Ramos (cell line): Measurements from ENCODE around the gene PDE8B.

Experiments used
- in situ Hi-C: fragments of 300-500 bp; cut with MboI; formaldehyde crosslinking; loops from one replicate; pipeline ENCODE4 v1.14.3; 2022; ENCODE audit warnings: low sequenced_read_pairs; ENCODE audit not compliant: unreplicated experiment

PDE8B gene

DNA sequence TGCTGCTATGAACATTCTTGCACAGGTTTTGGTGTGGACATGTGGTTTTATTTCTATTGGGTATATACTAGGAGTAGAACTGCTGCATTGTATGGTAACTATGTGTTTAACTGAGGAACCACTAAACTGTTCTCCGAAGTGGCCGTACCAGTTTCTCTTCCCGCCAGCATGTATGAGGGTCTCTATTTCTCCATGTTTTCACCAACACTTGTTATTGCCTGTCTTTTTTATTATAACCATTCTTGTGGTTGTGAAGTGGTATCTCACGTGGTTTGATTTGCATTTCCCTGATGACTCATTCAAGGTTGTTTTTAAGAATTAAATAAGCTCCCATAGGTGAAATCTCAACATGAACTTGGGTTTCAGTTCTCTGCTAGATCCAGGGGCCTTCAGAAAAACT, 19.4 kb downstream of the PDE8B start:
- in situ Hi-C loops = no loop called here

DNA sequence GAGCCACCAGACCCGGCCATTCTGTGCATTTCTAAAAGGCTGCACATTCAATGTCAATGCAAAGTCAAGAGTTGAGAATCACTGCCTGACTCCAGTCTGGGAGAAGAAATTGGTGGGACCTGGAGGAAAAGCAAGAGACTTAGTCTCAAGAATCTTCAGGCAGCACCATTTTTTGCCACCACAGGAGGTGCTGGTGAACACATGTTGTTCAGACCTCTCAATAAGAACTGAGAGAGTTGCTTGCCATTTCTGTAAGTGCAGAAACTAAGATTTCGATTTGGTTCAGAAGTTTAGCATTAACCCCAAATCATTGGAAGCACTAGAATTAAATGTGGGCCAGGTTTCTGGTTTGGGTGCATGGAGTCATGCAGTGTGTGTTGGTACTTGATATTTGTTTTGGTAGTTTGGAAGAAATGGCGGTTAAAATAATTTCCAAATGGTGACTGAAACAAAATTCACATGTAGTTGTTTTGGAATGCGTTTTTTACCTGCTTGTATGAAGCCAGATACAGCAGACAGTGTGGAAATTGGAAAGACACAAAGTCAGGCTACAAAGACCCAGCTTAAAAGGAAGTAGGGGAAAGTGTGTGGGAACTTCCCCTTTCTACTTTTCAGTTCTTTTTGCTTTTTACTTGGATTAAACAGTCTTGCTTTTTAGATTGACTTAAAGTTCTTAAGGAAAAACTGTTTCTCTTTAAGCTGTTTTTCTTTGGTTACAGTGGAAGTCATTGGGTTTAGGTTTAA, 20.4 kb downstream of the PDE8B start:
- in situ Hi-C loops = no loop called here

DNA sequence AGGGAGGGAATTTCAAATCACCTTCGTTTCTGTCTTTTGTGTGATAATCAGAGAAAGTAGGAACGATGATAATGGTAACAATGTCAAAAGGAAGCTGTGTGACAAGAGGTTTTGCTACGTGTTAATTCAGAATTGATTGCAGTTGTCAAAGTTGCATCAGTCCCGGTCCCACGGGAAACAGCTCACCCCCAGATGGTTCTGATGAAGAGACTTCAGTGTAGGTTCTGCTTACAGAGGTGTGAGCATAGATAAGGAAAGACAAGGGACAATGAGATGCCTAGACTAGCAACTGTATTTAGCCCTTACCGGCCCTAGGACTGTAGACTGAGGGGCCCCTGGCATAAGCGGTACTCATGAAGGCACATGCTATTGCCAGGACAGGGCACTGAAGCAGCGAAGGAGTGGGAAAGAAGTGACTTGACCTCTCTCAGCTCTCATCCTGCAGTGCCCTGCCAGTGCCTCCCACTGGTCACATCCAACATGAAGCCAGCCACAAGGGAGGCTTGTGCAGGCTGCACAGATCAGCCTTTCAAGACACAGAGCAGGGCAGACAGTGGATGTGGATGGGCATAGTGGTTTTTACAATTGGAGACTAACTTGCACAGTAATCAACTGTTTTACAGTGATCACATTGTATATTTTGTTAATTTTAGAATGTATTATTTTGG, 21.1 kb downstream of the PDE8B start:
- in situ Hi-C loops = no loop called here

DNA sequence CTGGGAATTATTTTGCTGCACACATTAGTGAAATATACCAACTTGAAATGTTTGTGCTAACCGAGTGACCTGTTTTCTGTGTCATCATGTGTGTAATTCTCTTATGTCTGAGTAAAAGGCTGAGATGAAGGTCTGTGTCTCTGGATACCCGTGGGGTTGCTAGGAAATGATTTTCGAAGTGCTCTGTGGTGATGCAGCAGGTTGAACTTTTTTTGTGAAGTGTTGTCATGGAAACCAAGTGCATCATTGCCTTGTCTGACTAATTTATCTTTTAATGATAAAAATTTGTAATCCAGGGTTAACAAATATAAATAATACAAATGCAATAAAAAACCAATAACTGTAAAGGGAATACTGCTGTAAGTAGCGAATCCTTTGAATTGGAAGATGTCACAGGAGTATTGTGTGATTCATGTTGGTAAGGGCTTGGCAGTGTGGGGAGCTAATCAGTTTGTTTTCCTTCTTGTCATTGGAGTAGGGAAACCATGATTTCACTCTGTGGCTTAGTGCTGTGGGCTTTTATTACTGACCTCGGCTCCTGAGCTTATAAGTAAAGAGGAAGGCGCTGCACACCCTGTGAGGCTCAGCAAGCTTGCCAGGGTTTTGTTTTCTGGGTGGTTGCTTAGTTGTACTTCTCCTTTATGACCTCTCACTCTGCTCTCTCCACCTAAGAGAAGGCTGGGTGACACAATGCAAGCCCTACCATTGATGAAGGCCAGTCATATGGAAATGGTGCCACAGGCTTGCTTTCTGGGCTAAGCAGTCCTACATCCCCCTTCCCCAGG, 22.3 kb downstream of the PDE8B start:
- in situ Hi-C loops = no loop called here

DNA sequence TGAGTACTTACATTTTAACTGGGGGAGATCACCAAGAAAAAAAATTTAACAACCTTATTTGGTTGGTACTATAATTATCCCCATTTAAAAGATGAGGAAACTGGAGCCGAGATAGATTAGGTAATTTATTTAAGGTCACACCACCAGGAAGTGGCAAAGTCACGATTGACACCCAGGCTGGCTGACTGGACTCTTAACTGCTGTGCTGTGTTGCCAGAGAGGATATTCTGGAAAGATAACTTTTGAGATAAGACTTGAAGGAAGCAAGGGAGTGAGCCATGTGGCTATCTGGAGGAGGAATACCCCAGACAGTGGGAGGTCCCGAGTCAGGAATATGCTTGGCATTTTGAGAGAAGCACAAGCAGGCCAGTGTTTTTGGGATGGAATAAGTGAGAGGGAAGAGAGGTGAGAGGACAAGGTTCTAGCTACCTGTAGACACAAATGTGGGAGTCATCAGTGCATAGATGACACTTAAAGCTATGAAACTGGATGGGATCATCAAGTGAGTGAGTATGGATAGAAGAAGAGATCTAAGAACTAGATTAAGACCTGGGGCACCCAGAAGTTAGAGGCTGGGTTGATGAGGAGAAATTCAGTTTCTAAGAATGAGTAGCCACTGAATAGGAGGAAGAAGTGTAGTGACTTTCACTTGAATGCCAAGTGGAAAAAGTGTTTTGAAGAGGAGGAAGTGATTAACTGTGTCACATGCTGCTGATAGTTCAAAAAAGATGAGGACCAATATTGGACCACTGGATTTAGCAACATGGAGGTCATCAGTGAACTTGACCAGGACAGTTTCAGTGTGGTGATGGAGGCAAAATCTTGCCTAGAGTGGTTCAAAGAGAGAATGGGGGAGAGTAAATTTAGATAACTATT, 25.6 kb downstream of the PDE8B start:
- in situ Hi-C loops = no loop called here

DNA sequence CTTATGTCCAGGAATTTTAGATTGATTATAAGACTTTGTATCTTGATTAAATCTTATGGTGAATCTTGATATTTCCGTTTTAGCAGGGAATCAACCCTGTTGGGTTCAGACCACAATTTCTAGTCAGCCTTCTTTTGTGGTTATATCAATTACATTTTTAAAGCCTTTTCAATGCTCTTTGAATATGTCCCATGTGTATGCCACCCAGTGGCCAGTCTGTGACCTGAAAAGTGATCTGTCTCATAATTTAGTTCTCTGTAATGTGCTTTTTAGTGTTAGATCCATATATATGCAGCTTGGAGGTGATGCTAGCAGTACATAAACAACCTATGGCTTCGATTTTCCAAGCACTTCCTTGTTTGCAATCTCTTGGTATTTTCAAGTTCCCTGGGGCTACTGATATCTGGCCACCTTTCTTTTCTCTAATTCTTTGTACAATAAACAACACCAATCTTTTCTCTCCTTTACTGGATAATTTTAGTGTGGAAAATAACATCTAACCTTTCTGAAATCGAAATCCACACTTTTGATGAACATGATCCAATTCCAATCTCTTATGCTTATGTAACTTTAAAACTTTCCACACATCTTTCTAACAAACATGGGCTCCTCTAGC, 28.8 kb downstream of the PDE8B start:
- in situ Hi-C loops = no loop called here

DNA sequence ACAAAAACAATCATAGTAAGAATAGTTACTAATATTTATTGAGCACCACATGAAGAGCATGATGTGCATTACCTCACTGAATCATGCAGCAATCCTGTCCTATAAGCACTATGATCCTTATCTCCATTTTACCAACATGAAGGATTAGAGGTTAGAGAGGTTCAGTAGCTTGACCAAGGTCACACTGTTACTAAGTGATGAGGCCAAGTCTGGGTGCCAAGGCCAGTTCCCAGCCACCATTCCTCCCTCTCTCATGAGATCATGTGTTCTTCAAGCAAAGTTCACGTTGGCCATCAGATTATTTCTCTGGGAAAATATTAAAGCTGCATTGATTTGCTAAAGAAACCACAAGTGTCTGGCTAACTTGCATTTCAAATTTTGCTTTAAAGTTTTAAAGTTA, 31.0 kb downstream of the PDE8B start:
- in situ Hi-C loops = no loop called here

GRCh38 chr5:77249475-77249874, 39.0 kb downstream of the PDE8B start:
- in situ Hi-C loops = no loop called here

GRCh38 chr5:77250021-77250420, 39.5 kb downstream of the PDE8B start:
- in situ Hi-C loops = no loop called here

- in situ Hi-C loops = no loop called here
Observed at GRCh38 chr5:77251921-77252320, 41.4 kb downstream of the PDE8B start.

DNA sequence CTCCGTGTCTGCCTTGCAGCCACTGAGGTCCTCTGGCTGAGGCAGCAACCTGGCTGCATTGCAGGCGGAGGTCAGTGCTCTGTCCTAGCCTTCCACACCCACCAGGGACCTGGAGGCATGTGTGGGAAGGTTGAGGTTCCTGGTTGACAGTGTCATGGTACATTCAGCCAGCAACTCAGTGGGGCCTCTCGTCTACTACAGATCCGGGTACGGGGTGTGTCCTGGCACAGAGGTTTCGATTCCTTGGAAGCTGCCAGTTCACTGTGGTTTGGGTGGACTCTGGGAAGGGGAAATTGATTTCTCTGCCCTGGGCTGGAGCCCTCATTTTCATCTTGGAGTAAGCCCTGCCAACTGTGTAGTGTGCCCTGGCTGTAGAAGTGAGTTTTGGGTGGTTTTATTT, 45.1 kb downstream of the PDE8B start:
- in situ Hi-C loops = no loop called here

DNA sequence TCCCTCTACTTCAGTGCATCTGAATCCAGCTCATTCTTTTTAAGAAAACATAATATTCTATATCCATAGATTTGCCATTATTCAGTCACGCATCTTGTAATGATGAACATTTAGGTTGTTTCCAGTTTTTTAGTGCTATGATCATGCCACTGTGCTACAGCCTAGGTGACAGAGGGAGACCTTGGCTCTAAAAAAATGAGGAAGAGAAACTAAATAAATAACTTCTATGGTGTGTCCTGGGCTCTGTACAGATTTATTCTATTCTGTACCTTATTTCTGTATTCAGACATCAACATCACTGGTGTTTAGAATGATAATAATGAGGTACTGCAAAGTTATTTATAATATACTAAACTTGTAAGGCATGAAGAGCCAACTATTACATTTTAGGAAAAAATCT, 45.9 kb downstream of the PDE8B start:
- in situ Hi-C loops = no loop called here

- in situ Hi-C loops = no loop called here
Observed at GRCh38 chr5:77258652-77259051, 48.2 kb downstream of the PDE8B start.

- in situ Hi-C loops = no loop called here
Observed at GRCh38 chr5:77259476-77259875, 49.0 kb downstream of the PDE8B start.

- in situ Hi-C loops = no loop called here
Observed at GRCh38 chr5:77262697-77263096, 52.2 kb downstream of the PDE8B start.

- in situ Hi-C loops = no loop called here
Observed at GRCh38 chr5:77266291-77266690, 55.8 kb downstream of the PDE8B start.

- in situ Hi-C loops = no loop called here
Observed at GRCh38 chr5:77267496-77267895, 57.0 kb downstream of the PDE8B start.

- in situ Hi-C loops = no loop called here
Observed at GRCh38 chr5:77272206-77272605, 61.7 kb downstream of the PDE8B start.

DNA sequence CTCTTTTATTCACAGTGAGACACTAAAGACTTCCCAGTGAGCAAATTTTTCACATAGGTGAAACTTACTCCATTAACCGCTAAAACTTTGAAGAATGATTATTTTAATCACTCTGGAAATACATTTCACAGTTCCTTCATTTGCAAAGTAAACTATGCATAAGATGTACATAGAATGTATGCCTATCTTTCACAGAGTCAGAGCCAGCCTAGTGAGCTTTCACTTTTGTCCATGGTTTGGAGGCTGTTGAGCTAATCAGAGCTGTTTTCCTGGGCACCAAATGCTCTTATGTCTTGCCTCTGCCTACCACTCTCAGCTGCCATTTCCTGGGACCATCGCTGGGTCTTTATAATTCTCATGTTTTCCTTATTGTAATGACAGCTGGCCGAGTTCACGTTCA, 67.3 kb downstream of the PDE8B start:
- in situ Hi-C loops = no loop called here

DNA sequence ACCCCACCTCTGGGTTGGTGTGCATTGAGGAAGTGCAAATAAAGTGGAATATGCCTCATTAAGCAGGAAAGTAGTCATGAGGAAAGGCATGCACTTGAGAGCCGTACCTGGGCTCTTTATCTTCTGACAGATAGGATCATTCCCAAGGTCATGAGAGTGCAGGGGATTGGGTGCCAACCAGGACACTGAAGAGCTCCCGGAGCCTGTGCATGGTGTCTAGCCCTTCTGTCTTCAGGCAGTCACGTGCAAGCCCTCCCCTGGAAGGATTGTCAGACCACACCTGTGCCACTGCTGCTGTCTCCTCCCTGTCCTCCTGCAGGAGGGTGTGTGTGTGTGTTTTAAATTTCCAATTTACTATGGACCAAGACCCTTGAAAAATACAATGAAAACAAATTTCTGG, 69.6 kb downstream of the PDE8B start:
- in situ Hi-C loops = no loop called here
